Astrocyte (in vitro differentiated cells and primary cell): ENCODE data around the gene SEMA6A.

Experiments
- EZH2 ChIP-seq: IDR thresholded peaks from 2 replicates; pipeline ENCODE4 v1.6.1; 2012; ENCODE audit warnings: mild to moderate bottlenecking, low read length, inconsistent platforms; ENCODE audit not compliant: insufficient read depth
- TF ChIP-seq, protein P1 (sequence below): IDR thresholded peaks from 2 replicates; pipeline ENCODE4 v1.5.1; 2011; ENCODE audit warnings: low read depth, mild to moderate bottlenecking, inconsistent platforms, low read length, moderate library complexity; ENCODE audit not compliant: insufficient read depth

DNA sequence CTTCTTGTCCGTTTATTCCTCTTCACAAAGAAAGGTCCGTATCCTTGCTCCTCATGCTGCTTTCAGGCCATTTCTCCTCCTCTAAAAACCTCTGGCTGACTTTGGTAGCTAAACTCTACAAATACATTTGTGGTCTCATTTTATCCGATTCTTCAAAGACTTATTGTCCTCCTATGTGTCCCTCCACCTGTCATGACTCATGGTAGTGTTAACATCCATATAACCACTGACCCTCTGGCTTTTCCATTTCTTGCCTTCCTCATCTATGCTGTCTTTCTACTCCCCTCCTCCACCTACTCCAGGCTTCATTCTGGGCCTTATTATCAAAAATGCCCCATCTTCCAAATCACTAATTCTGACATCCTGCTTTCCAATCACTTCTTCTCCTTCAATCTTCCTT lies 4.1 kb upstream of the SEMA6A start:
- no peak for TF ChIP-seq EZH2
- TF ChIP-seq, protein P1, sequence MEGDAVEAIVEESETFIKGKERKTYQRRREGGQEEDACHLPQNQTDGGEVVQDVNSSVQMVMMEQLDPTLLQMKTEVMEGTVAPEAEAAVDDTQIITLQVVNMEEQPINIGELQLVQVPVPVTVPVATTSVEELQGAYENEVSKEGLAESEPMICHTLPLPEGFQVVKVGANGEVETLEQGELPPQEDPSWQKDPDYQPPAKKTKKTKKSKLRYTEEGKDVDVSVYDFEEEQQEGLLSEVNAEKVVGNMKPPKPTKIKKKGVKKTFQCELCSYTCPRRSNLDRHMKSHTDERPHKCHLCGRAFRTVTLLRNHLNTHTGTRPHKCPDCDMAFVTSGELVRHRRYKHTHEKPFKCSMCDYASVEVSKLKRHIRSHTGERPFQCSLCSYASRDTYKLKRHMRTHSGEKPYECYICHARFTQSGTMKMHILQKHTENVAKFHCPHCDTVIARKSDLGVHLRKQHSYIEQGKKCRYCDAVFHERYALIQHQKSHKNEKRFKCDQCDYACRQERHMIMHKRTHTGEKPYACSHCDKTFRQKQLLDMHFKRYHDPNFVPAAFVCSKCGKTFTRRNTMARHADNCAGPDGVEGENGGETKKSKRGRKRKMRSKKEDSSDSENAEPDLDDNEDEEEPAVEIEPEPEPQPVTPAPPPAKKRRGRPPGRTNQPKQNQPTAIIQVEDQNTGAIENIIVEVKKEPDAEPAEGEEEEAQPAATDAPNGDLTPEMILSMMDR = no peak
